HepG2 (cell line): ENCODE measurements around the gene MLX. TPM values are rescaled to one million over a fixed set of nuclear protein-coding genes. Genes with fewer than 3 reads are reported as not detected.
A peak's percentile ranks its signal among the peaks of the same experiment; 100 is the strongest.

Experiments used
- ERF ChIP-seq: IDR thresholded peaks from 2 replicates; pipeline ENCODE4 v1.6.1; 2018; ENCODE audit warnings: missing biosample characterization, missing genetic modification reagents
- ESRRA ChIP-seq: sonication (generic); formaldehyde crosslinking; IDR thresholded peaks from 2 replicates; pipeline ENCODE4 v1.5.1; 2020; ENCODE audit warnings: mild to moderate bottlenecking, low read depth, missing genetic modification reagents
- MAX ChIP-seq: IDR thresholded peaks from 2 replicates; pipeline ENCODE4 v1.6.1; 2012; ENCODE audit warnings: inconsistent platforms
- MXD3 ChIP-seq: IDR thresholded peaks from 2 replicates; pipeline ENCODE4 v1.6.1; 2016; ENCODE audit warnings: mild to moderate bottlenecking, missing biosample characterization, missing genetic modification reagents
- NFATC3 ChIP-seq: sonication (generic); formaldehyde crosslinking; IDR thresholded peaks from 2 replicates; pipeline ENCODE4 v1.5.1; 2020; ENCODE audit warnings: mild to moderate bottlenecking, missing genetic modification reagents
- NFRKB ChIP-seq: fragments of 450-650 bp; IDR thresholded peaks from 2 replicates; pipeline ENCODE4 v1.6.1; 2017
- RERE ChIP-seq: IDR thresholded peaks from 2 replicates; pipeline ENCODE4 v1.6.1; 2016; ENCODE audit warnings: low read depth, missing genetic modification reagents, missing compliant biosample characterization
- RFX5 ChIP-seq: IDR thresholded peaks from 2 replicates; pipeline ENCODE4 v1.6.1; 2011; ENCODE audit warnings: low read depth, low read length, improper control_type of control experiment
- SIX4 ChIP-seq: sonication (generic); formaldehyde crosslinking; IDR thresholded peaks from 2 replicates; pipeline ENCODE4 v1.4.0; 2020; ENCODE audit warnings: missing genetic modification reagents
- SP140L ChIP-seq: sonication (generic); formaldehyde crosslinking; IDR thresholded peaks from 2 replicates; pipeline ENCODE4 v1.4.0; 2020; ENCODE audit warnings: missing genetic modification reagents, borderline replicate concordance
- UBTF ChIP-seq: sonication (generic); formaldehyde crosslinking; IDR thresholded peaks from 2 replicates; pipeline ENCODE4 v1.4.0; 2020; ENCODE audit warnings: mild to moderate bottlenecking, missing genetic modification reagents
- ZNF18 ChIP-seq: sonication (generic); formaldehyde crosslinking; IDR thresholded peaks from 2 replicates; pipeline ENCODE4 v1.8.0; 2022; ENCODE audit warnings: mild to moderate bottlenecking, missing genetic modification reagents; ENCODE audit not compliant: insufficient replicate concordance
- ZNF362 ChIP-seq: sonication (generic); formaldehyde crosslinking; IDR thresholded peaks from 2 replicates; pipeline ENCODE4 v1.4.0; 2020; ENCODE audit warnings: missing genetic modification reagents, mild to moderate bottlenecking, borderline replicate concordance
- ZNF383 ChIP-seq: sonication (generic); formaldehyde crosslinking; IDR thresholded peaks from 2 replicates; pipeline ENCODE4 v1.4.0; 2020; ENCODE audit warnings: missing genetic modification reagents, mild to moderate bottlenecking, borderline replicate concordance
- ZNF709 ChIP-seq: sonication (generic); formaldehyde crosslinking; IDR thresholded peaks from 2 replicates; pipeline ENCODE4 v1.5.0; 2020; ENCODE audit warnings: mild to moderate bottlenecking, missing genetic modification reagents
- ZNF75D ChIP-seq: sonication (generic); formaldehyde crosslinking; IDR thresholded peaks from 2 replicates; pipeline ENCODE4 v1.8.1; 2023; ENCODE audit warnings: missing genetic modification reagents, mild to moderate bottlenecking, borderline replicate concordance
- ZNF83 ChIP-seq: sonication (generic); formaldehyde crosslinking; IDR thresholded peaks from 2 replicates; pipeline ENCODE4 v1.4.0; 2020; ENCODE audit warnings: missing genetic modification reagents, mild to moderate bottlenecking, borderline replicate concordance
- polyA plus RNA-seq, 8 experiments: library from polyadenylated mRNA; depleted of rRNA in 3 of 8; stranded (reverse) in 7 of 8; unstranded in 1 of 8; fragments of >200 nt; fragmentation: Illumina TruSeq in 4 of 8; extraction: Trizol in 4 of 8; gene quantifications; 2 replicates each; pipeline versions ENCODE4 v1.2.1 to v1.2.3, GENCODE V29; 2011 to 2016; ENCODE audit warnings: low read depth in 4 of 8, missing spikeins in 1 of 8, mixed read lengths in 1 of 8; ENCODE audit not compliant: insufficient read depth in 1 of 8
- total RNA-seq, 5 experiments: library from RNA; depleted of rRNA; stranded (reverse); fragments of >200 nt; fragmentation: Illumina TruSeq; extraction: Trizol; gene quantifications; 2 replicates each; pipeline ENCODE4 v1.2.3, GENCODE V29; 2016; ENCODE audit warnings: low read depth in 1 of 5

The MLX gene
- total and polyA plus RNA-seq, 2 of the 13 experiments (the other 11 are each of a cell fraction or from before 2014, with no cell fraction given) = 38.9 to 74.4 TPM

GRCh38 chr17:42536372-42537155, 30.3 kb upstream of the MLX start (continued):
- TF ChIP-seq MXD3 (CRISPR knock-in tag) (no peak), UBTF (CRISPR knock-in tag) (peak; percentile 97), NFATC3 (CRISPR knock-in tag) (0 out of 2 replicates have a peak, but pooled peaks have one; percentile 11), ZNF75D (CRISPR knock-in tag) (no peak), RERE (CRISPR knock-in tag) (peak; percentile 73), ZNF83 (CRISPR knock-in tag) (no peak), RFX5 (no peak), NFRKB (no peak), SIX4 (CRISPR knock-in tag) (peak; percentile 57; the same call in 1 of the 2 replicates), ZNF362 (CRISPR knock-in tag) (no peak), ZNF18 (CRISPR knock-in tag) (no peak), MAX (peak; percentile 85; the same call in 1 of the 2 replicates), ESRRA (CRISPR knock-in tag) (peak; percentile 29; the same call in 1 of the 2 replicates), ZNF383 (CRISPR knock-in tag) (no peak), ZNF709 (CRISPR knock-in tag) (no peak; the same call in 1 of the 2 replicates), ERF (peak; percentile 67; the same call in 1 of the 2 replicates), SP140L (0 out of 2 replicates have a peak, but pooled peaks have one; percentile 87)
